Measurements from ENCODE around the gene NLGN2. TPM values are rescaled to one million over a fixed set of nuclear protein-coding genes. Genes with fewer than 3 reads are reported as not detected.

NLGN2 gene
- 9.3 and 24.3 TPM in 2 replicates for total RNA-seq

GRCh38 chr17:7407485-7408251, at the start of gene NLGN2:
NLGN2 (plus strand) TSS chr17:7407845; CDS start chr17:7408256, 411 bp downstream.

GRCh38 chr17:7380855-7381683, 26.6 kb upstream of the NLGN2 start, which contains the start of gene TNK1:
TNK1 (plus strand) TSS chr17:7381089; CDS start chr17:7382927, 1,838 bp downstream.

GRCh38 chr17:7394452-7395191, 13.0 kb upstream of the NLGN2 start, which contains the start of gene PLSCR3:
PLSCR3 (minus strand) TSS chr17:7394525; CDS start chr17:7394110, 415 bp downstream.

GRCh38 chr17:7403977-7404736, 3.5 kb upstream of the NLGN2 start, which contains the start of gene TMEM256:
TMEM256 (minus strand) TSS chr17:7404097; CDS start chr17:7404084, 13 bp downstream.

GRCh38 chr17:7419819-7420610, 12.4 kb downstream of the NLGN2 start, which contains the start of gene SPEM1:
SPEM1 (plus strand) TSS chr17:7420324; CDS start chr17:7420385, 61 bp downstream.

GRCh38 chr17:7425316-7425715, 17.7 kb downstream of the NLGN2 start, which contains the start of gene SPEM2:
SPEM2 (plus strand) TSS chr17:7425616; CDS start chr17:7425689, 73 bp downstream.

GRCh38 chr17:7428557-7428956, 20.9 kb downstream of the NLGN2 start, which contains the start of gene SPEM3:
SPEM3 (plus strand) TSS chr17:7428857; CDS start chr17:7428903, 46 bp downstream.

GRCh38 chr17:7439462-7440112, 31.9 kb downstream of the NLGN2 start, which contains the start of gene FGF11:
FGF11 (plus strand) TSS chr17:7439512; CDS start chr17:7439621, 109 bp downstream.

GRCh38 chr17:7444682-7445618, 37.3 kb downstream of the NLGN2 start, which contains the start of gene CHRNB1:
CHRNB1 (plus strand) TSS chr17:7445061; CDS start chr17:7445128, 67 bp downstream.

Other genes with a start within 250 kb of the NLGN2 start
- gene ASGR1, start 228.5 kb upstream of the NLGN2 start, total RNA-seq = 0.63 and 1.6 TPM in 2 replicates
- 6.7 and 13.9 TPM in 2 replicates for gene DLG4, start 188.0 kb upstream of the NLGN2 start, total RNA-seq
- gene ACADVL, start 187.9 kb upstream of the NLGN2 start, total RNA-seq = 261 and 318 TPM in 2 replicates
- gene DVL2, start 173.3 kb upstream of the NLGN2 start, total RNA-seq = 51.0 and 69.3 TPM in 2 replicates
- 27.4 and 45.8 TPM in 2 replicates for gene PHF23, start 168.4 kb upstream of the NLGN2 start, total RNA-seq
- gene GABARAP, start 165.4 kb upstream of the NLGN2 start, total RNA-seq = 262 and 715 TPM in 2 replicates
- gene CTDNEP1, start 156.1 kb upstream of the NLGN2 start, total RNA-seq = 78.1 and 103 TPM in 2 replicates
- gene ELP5, start 155.6 kb upstream of the NLGN2 start, total RNA-seq = 37.9 and 42.0 TPM in 2 replicates
- gene CLDN7, start 145.4 kb upstream of the NLGN2 start, total RNA-seq = 12.4 and 33.1 TPM in 2 replicates
- gene SLC2A4, start 126.1 kb upstream of the NLGN2 start, total RNA-seq = under 0.01 and 0.76 TPM in 2 replicates
- gene YBX2, start 113.2 kb upstream of the NLGN2 start, total RNA-seq = 0.16 and 0.63 TPM in 2 replicates
- gene EIF5A, start 100.2 kb upstream of the NLGN2 start, total RNA-seq = 263 and 774 TPM in 2 replicates
- gene GPS2, start 92.5 kb upstream of the NLGN2 start, total RNA-seq = 42.2 and 68.3 TPM in 2 replicates
- gene NEURL4, start 78.5 kb upstream of the NLGN2 start, total RNA-seq = 13.1 and 14.7 TPM in 2 replicates
- 0.38 and 0.65 TPM in 2 replicates for gene ACAP1, start 71.3 kb upstream of the NLGN2 start, total RNA-seq
- 13.5 and 19.6 TPM in 2 replicates for gene KCTD11, start 55.7 kb upstream of the NLGN2 start, total RNA-seq
- not detected in 2 replicates for gene TMEM95, start 52.7 kb upstream of the NLGN2 start, total RNA-seq
- 2.6 and 4.6 TPM in 2 replicates for gene TNK1, start 26.8 kb upstream of the NLGN2 start, total RNA-seq
- gene PLSCR3, start 13.3 kb upstream of the NLGN2 start, total RNA-seq = 69.7 and 127 TPM in 2 replicates
- 250 and 289 TPM in 2 replicates for gene TMEM256, start 3.7 kb upstream of the NLGN2 start, total RNA-seq
- gene SPEM1, start 12.5 kb downstream of the NLGN2 start, total RNA-seq = not detected in 2 replicates
- gene SPEM2, start 17.8 kb downstream of the NLGN2 start, total RNA-seq = not detected in 2 replicates
- not detected in 2 replicates for gene SPEM3, start 21.0 kb downstream of the NLGN2 start, total RNA-seq
- gene TMEM102, start 27.6 kb downstream of the NLGN2 start, total RNA-seq = 12.9 and 19.5 TPM in 2 replicates
- gene FGF11, start 31.7 kb downstream of the NLGN2 start, total RNA-seq = 0.49 and 2.2 TPM in 2 replicates
- 6.4 and 17.1 TPM in 2 replicates for gene CHRNB1, start 37.2 kb downstream of the NLGN2 start, total RNA-seq
- gene ZBTB4, start 71.8 kb downstream of the NLGN2 start, total RNA-seq = 17.9 and 31.6 TPM in 2 replicates
- gene SLC35G6, start 73.6 kb downstream of the NLGN2 start, total RNA-seq = not detected in 2 replicates
- gene POLR2A, start 76.5 kb downstream of the NLGN2 start, total RNA-seq = 74.3 and 158 TPM in 2 replicates
- 13.5 and 25.2 TPM in 2 replicates for gene TNFSF12, start 141.2 kb downstream of the NLGN2 start, total RNA-seq
- gene TNFSF13, start 150.9 kb downstream of the NLGN2 start, total RNA-seq = 0.81 and 4.7 TPM in 2 replicates
- gene SENP3, start 154.1 kb downstream of the NLGN2 start, total RNA-seq = 61.2 and 89.3 TPM in 2 replicates
- gene CD68, start 171.8 kb downstream of the NLGN2 start, total RNA-seq = 12.1 and 20.0 TPM in 2 replicates
- 113 and 243 TPM in 2 replicates for gene MPDU1, start 176.0 kb downstream of the NLGN2 start, total RNA-seq
- gene SOX15, start 182.2 kb downstream of the NLGN2 start, total RNA-seq = 0.98 and 4.3 TPM in 2 replicates
- 41.2 and 42.3 TPM in 2 replicates for gene FXR2, start 207.1 kb downstream of the NLGN2 start, total RNA-seq
- gene SAT2, start 220.0 kb downstream of the NLGN2 start, total RNA-seq = 28.4 and 40.6 TPM in 2 replicates
- 0.89 TPM in 1 of 2 replicates, not detected in the other for gene SHBG, start 222.3 kb downstream of the NLGN2 start, total RNA-seq
- 0.13 TPM in 1 of 2 replicates, not detected in the other for gene ATP1B2, start 243.1 kb downstream of the NLGN2 start, total RNA-seq

All from mesangial cell (primary cell).